ENCODE results near the gene UPF1.

Gene UPF1

GRCh38 chr19:18852648-18853047, 20.9 kb downstream of the UPF1 start:
- H3K4me3 ChIP-seq (ENCODE audit: low read depth, low read length) = no peak overlapping the region
- no peak for DNase-seq (ENCODE audit: low read depth)

GRCh38 chr19:18853755-18854427, 22.1 kb downstream of the UPF1 start:
- no peak for DNase-seq (ENCODE audit: low read depth)
- no peak overlapping the region for H3K4me3 ChIP-seq (ENCODE audit: low read depth, low read length)

- H3K4me3 ChIP-seq (ENCODE audit: low read depth, low read length) = no peak overlapping the region
- no peak for DNase-seq (ENCODE audit: low read depth)
These were observed 23.2 kb downstream of the UPF1 start for GRCh38 chr19:18854982-18855381.

GRCh38 chr19:18855647-18856384, 24.1 kb downstream of the UPF1 start:
- DNase-seq (ENCODE audit: low read depth) = no peak
- no peak overlapping the region for H3K4me3 ChIP-seq (ENCODE audit: low read depth, low read length)

- DNase-seq (ENCODE audit: low read depth) = no peak
- H3K4me3 ChIP-seq (ENCODE audit: low read depth, low read length) = no peak overlapping the region
These were observed 24.8 kb downstream of the UPF1 start for GRCh38 chr19:18856385-18857126.

GRCh38 chr19:18857223-18857622, 25.5 kb downstream of the UPF1 start:
- DNase-seq (ENCODE audit: low read depth) = no peak
- H3K4me3 ChIP-seq (ENCODE audit: low read depth, low read length) = no peak overlapping the region

- no peak for DNase-seq (ENCODE audit: low read depth)
- no peak overlapping the region for H3K4me3 ChIP-seq (ENCODE audit: low read depth, low read length)
These were observed 27.3 kb downstream of the UPF1 start for GRCh38 chr19:18858906-18859646.

- DNase-seq (ENCODE audit: low read depth) = no peak
- H3K4me3 ChIP-seq (ENCODE audit: low read depth, low read length) = no peak overlapping the region
These were observed 28.0 kb downstream of the UPF1 start for GRCh38 chr19:18859676-18860301.

GRCh38 chr19:18860302-18860700, 28.5 kb downstream of the UPF1 start:
- H3K4me3 ChIP-seq (ENCODE audit: low read depth, low read length) = no peak overlapping the region
- no peak for DNase-seq (ENCODE audit: low read depth)

GRCh38 chr19:18860725-18861124, 29.0 kb downstream of the UPF1 start:
- no peak overlapping the region for H3K4me3 ChIP-seq (ENCODE audit: low read depth, low read length)
- no peak for DNase-seq (ENCODE audit: low read depth)

GRCh38 chr19:18861235-18861634, 29.5 kb downstream of the UPF1 start:
- H3K4me3 ChIP-seq (ENCODE audit: low read depth, low read length) = no peak overlapping the region
- DNase-seq (ENCODE audit: low read depth) = no peak

- no peak overlapping the region for H3K4me3 ChIP-seq (ENCODE audit: low read depth, low read length)
- no peak for DNase-seq (ENCODE audit: low read depth)
These were observed 30.2 kb downstream of the UPF1 start for GRCh38 chr19:18861917-18862316.

GRCh38 chr19:18862976-18863842, 31.4 kb downstream of the UPF1 start:
- H3K4me3 ChIP-seq (ENCODE audit: low read depth, low read length) = no peak overlapping the region
- DNase-seq (ENCODE audit: low read depth) = no peak

GRCh38 chr19:18863843-18864362, 32.1 kb downstream of the UPF1 start:
- no peak for DNase-seq (ENCODE audit: low read depth)
- no peak overlapping the region for H3K4me3 ChIP-seq (ENCODE audit: low read depth, low read length)

- no peak for DNase-seq (ENCODE audit: low read depth)
- no peak overlapping the region for H3K4me3 ChIP-seq (ENCODE audit: low read depth, low read length)
These were observed 33.6 kb downstream of the UPF1 start for GRCh38 chr19:18865106-18865972.

GRCh38 chr19:18865973-18866799, 34.4 kb downstream of the UPF1 start:
- no peak for DNase-seq (ENCODE audit: low read depth)
- H3K4me3 ChIP-seq (ENCODE audit: low read depth, low read length) = no peak overlapping the region

GRCh38 chr19:18866800-18867123, 35.0 kb downstream of the UPF1 start:
- DNase-seq (ENCODE audit: low read depth) = no peak
- no peak overlapping the region for H3K4me3 ChIP-seq (ENCODE audit: low read depth, low read length)
